ENCODE results near the gene PHLPP1.

The PHLPP1 gene

DNA sequence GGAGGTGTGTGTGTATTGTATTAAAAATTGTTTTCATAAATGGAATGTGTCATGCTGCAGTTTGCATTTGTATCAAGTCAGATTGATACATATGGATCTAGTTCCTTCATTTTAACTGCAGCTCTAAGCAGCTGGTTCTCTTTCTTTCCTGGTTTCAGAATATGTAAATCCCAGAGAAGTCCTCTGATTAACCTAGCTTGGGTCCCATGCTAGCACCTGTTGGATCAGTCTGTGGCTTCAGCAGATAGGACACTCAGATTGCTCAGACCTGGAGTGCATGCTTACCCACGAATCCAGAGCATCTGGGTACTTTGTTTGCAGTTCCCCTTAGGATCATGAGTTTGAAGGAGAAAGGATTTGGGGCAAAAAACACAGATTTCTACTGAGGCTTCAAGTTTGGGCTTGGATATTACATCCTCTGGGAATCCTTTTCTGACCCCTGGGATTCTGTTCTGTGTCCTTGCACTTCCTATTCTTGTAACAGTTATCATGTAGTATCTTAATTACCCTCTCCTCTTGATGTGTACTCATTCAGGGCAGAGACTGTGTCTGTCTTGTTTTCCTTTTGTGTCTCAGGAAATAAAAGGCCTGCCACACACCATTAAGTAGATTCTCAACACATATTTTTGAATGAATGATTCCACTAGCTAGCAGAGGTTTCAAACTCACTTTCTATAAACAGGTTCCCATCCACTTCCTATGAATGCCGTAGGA, 142.1 kb downstream of the PHLPP1 start:
- no peak for DNase-seq

DNA sequence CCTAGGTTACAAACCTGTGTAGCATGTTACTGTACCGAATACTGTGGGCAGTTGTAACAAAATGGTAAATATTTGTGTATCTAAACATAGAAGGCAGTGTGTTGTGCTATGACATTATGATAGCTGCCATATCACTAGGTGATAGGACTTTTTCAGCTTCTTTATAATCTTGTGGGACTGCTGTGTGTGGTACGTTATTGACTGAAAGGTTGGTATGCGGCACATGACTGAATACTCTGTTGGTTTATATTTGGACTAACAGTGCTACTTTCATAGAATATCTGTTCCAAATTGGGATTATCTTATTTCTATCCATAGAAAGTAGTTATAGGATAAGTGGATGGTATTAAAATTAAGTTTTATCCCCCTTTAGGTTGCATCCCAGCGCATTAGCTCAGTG, 144.7 kb downstream of the PHLPP1 start:
- no peak for DNase-seq

- no peak for DNase-seq
Observed at GRCh38 chr18:62862466-62862865, 147.1 kb downstream of the PHLPP1 start.

DNA sequence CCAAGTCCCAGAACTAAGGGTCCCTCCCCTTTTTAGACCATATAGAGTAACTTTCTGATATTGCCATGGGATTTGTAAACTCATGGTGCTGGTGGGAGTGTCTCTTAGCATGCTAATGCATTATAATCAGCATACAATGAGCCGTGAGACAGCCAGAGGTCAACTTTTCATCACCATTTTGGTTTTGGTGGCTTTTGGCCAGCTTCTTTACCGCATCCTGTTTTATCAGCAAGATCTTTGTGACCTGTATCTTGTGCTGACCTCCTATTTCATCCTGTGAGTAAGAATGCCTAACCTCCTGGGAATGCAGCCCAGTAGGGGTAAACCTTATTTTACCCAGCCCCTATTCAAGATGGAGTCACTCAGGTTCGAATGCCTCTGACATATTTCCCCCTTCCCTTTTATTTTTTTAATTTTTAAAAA, 148.2 kb downstream of the PHLPP1 start:
- no peak for DNase-seq

DNA sequence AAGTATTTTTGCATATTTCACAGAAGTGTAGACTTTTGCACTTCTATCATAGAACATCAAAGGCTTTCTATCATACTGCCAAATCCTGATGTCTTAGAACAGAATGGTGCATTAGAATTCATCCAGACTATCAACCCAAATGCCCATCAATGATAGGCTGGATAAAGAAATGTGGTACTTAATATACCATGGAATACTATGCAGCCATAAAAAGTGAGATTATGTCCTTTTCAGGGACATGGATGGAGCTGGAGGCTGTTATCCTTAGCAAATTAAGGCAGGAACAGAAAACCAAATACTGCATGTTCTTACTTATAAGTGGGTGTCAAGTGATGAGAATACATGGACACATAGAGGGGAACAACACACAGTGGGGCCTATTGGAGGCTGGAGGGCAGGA, 150.2 kb downstream of the PHLPP1 start:
- DNase-seq, result no peak

DNA sequence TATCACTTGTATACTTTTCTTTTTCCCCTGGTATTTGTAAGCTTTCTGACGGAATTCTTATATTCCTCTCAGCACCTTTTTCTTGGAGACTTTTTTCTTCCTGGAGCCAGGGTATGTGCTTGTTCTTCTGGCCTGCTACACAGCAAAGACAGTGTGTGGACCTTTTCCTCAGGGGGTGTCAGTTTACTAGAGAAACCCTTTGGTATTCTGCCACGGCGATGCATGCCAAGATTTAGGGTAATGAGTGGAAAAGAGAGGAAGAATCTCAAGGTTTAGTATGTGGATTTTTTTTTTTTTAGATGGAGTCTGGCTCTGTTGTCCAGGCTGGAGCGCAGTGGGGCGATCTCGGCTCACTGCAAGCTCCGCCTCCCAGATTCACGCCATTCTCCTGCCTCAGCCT, 152.2 kb downstream of the PHLPP1 start:
- no peak for DNase-seq

GRCh38 chr18:62868645-62869044, 153.3 kb downstream of the PHLPP1 start:
- DNase-seq, result no peak

DNA sequence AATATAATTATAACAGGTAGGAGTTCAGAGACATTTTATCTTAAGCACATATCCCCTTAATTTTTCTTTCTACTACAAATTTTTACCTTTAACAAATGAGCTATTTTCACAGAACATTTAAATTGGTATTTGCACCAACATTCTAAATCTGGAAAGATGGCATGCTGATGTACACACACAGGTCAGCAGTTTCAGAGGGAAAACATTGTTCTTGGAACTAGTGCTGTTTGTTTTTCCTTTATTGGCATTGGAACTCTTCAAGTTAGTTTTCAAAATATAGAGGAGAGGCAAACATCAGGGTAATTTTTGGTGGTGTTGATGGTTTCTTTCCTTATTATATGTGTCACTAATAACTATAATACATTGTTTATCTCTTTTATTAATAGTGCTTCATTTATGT, 155.3 kb downstream of the PHLPP1 start:
- no peak for DNase-seq

GRCh38 chr18:62875323-62875722, 160.0 kb downstream of the PHLPP1 start:
- DNase-seq, result no peak

DNA sequence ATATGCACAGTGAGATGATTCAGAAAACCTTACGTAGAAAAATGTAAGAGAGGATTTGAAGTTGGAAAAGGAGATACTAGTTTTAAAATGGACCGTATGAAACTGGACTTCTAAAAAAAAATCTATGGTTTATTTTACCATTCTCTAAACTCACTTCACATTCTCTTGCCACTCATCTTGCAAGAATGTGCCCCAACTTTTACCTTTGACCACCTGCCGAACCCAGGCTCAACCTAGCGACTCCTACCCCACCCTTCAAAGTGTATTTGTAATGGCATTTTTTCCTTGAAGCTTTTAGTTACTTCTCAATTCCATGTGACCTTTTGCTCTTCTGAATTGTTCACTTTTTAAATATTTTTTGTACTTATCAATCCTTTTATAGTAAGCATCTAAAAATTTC, 160.8 kb downstream of the PHLPP1 start:
- DNase-seq, result no peak

- no peak for DNase-seq
Observed at GRCh38 chr18:62876828-62877227, 161.5 kb downstream of the PHLPP1 start.

GRCh38 chr18:62877411-62878221, 162.3 kb downstream of the PHLPP1 start:
- DNase-seq, result no peak

- DNase-seq, result no peak
Observed at GRCh38 chr18:62878305-62878704, 163.0 kb downstream of the PHLPP1 start.

- DNase-seq, result no peak
Observed at GRCh38 chr18:62880034-62880433, 164.7 kb downstream of the PHLPP1 start.

- DNase-seq, result no peak
Observed at GRCh38 chr18:62880673-62881364, 165.5 kb downstream of the PHLPP1 start.

DNA sequence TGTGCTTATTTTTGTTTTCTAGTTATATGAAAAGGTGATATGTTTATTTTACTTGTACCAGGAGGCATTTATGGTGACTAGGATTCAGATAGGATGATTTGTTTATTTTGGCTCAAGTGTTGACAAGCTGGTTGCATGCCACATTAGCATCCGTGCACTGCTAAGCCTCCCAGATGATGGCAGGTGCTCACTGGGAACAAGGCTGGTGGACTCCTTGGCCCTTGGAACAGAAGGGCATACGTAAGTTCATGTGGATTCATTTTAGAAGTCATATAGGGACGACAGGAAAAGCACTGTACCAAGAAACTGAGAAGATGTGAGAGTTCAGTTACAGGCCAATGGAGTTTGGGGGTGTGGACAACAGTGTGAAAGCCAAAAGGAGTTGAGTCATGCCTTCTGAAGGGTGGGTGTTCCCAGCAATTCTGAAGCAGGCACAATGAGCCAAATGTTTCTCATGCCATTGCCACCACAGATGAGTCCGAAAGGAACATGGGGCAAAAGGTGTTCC, 166.2 kb downstream of the PHLPP1 start:
- peak; percentile 21 for DNase-seq

- no peak for DNase-seq
Observed at GRCh38 chr18:62883937-62884735, 168.8 kb downstream of the PHLPP1 start.

DNA sequence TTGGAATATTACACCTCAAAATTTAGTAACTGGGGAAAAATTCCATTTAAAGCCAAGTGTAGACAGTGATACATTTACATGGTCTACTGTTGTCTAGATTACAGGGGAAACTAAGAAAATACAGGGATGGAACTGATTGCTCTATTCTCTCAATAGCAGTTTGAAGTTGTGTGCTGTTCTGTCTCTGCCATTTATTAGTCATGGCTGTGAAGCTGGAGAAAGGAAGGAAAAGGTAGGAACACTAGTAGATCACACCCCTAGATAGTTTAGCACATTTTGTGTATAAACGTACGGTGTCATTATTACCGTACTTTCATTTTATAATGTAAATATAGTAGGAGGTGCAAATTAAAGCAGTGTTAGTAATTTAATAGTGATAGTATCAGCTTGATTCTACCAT, 170.5 kb downstream of the PHLPP1 start:
- DNase-seq, result no peak

DNA sequence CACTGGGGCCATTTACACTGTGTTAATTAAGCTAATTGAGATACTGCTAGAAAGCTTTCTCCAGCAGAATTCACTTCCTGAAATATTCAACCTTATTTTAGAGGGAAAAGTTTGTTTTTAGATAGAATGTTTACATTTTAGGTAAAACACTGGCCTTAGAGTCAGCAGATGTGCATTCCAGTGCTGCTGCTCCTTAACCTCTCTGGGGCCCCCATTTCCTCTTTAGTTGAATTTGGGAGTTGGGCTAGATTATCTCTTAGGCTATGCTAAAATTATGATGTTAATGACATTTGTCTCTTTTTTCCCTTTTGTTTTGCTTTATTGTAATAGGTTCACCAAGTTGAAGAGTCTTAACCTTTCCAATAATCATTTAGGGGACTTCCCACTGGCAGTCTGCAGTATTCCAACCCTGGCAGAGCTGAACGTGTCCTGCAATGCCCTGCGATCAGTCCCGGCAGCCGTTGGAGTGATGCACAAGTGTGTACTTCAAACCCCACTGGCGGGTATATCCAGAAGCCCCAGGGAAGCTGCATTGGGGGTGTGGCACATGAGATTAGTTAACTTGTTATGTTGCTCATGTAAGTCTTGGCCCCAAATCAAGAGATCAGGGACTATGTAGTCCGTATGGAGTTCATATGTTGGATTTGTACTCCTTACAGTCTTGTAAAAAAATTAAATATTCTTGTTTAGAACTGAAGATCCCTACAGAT, 179.5 kb downstream of the PHLPP1 start:
- DNase-seq, result no peak

DNA sequence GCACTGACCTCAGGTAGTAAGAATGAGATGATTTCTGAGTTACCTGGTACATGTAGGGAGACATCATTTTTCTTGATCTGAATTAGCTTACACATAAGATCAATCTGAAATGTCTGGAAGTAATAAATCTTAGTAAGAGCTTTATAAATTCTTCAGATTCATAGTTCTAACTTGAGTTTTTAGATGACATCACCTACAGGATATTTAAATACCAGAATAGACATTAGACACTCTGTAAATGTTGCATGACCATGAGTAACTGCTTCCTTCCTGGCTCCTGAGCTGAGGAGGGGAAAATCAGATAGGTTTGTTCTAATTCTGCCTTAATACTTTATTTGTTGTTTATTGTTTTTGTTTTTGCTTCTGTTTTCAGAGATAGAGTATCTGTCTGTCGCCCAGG, 181.8 kb downstream of the PHLPP1 start:
- no peak for DNase-seq

DNA sequence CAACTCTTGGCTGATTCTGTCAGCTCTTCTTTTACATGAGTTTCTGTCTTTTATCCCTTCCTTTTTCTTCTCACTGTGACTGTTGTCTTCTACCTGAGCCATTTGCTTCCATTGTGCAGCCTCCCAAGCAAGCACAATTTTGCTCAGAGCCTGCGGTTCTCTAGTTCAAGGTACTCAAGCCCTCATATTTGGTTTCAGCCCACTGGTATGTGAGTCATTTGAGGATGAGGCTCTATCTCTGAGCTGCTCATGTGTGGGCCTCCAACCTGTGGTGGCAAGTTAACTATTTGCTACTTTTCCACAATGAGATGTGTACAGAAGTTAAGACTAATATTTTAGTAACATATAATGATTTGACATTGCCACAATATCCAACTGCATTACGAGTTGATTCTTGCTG, 183.0 kb downstream of the PHLPP1 start:
- DNase-seq, result no peak

GRCh38 chr18:62899534-62899933, 184.2 kb downstream of the PHLPP1 start:
- no peak for DNase-seq
